ENCODE results near the gene HDGFL2. TPM values are rescaled to one million over a fixed set of nuclear protein-coding genes. Genes with fewer than 3 reads are reported as not detected.

HDGFL2 gene
- total and polyA plus RNA-seq, 2 donors (not counting 1 experiment from before 2014, with no cell fraction given) = 19.5 to 51.2 TPM

- no peak overlapping the region for H3K9ac ChIP-seq (ENCODE audit: insufficient read depth, low read length)
- DNase-seq (ENCODE audit: low read depth in 2 of 2) = no peak
- H3K4me3 ChIP-seq (replicated peaks in 1 of 4; ENCODE audit: control extremely low read depth in 1 of 4, insufficient read depth in 1 of 4, low read depth in 3 of 4, low read length in 4 of 4) = no peak overlapping the region
- no peaks in the 10 kb centered on the region for H4K20me1 ChIP-seq (ENCODE audit: control insufficient read depth, extremely low read depth, insufficient read depth, low read length)
- peaks cover 2% of the 10 kb centered on the region for H3K4me1 ChIP-seq (ENCODE audit: control insufficient read depth, extremely low read depth, insufficient read depth, low read length)
- no peak overlapping the region for H3K27ac ChIP-seq (ENCODE audit: insufficient read depth, low read length)
- H3K27me3 ChIP-seq (ENCODE audit: control insufficient read depth, insufficient read depth, low read length) = no peaks in the 10 kb centered on the region
- H3K36me3 ChIP-seq (ENCODE audit: control insufficient read depth, insufficient read depth, low read length) = peaks cover 56% of the 10 kb centered on the region
- no peaks in the 10 kb centered on the region for H3K9me3 ChIP-seq (ENCODE audit: control insufficient read depth, insufficient read depth, low read depth, low read length)
- TF ChIP-seq EZH2 (IDR thresholded peaks at IDR 0.05; ENCODE audit: low read length, missing control alignments) (no peak), CTCF (conservative IDR thresholded peaks at IDR 0.05 in 1 of 2, IDR thresholded peaks at IDR 0.05 in 1 of 2; ENCODE audit: low read depth in 1 of 2, low read length in 2 of 2) (no peak)
- no peak overlapping the region for H3K4me2 ChIP-seq (ENCODE audit: extremely low read depth, insufficient read depth, low read length)
- no peak overlapping the region for H2AFZ ChIP-seq (ENCODE audit: low read length)
- no peaks in the 10 kb centered on the region for H3K79me2 ChIP-seq (ENCODE audit: control insufficient read depth, insufficient read depth, low read length)
These were observed 24.6 kb upstream of the HDGFL2 start for GRCh38 chr19:4447327-4448146.

- Histone ChIP-seq H3K9me3 (ENCODE audit: control insufficient read depth, insufficient read depth, low read depth, low read length) (no peaks in the 10 kb centered on the region), H3K36me3 (ENCODE audit: control insufficient read depth, insufficient read depth, low read length) (peaks cover 63% of the 10 kb centered on the region), H3K4me3 (replicated peaks in 1 of 4; ENCODE audit: control extremely low read depth in 1 of 4, insufficient read depth in 1 of 4, low read depth in 3 of 4, low read length in 4 of 4) (no peak overlapping the region), H3K27me3 (ENCODE audit: control insufficient read depth, insufficient read depth, low read length) (no peaks in the 10 kb centered on the region), H3K4me2 (ENCODE audit: extremely low read depth, insufficient read depth, low read length) (no peak overlapping the region), H3K79me2 (ENCODE audit: control insufficient read depth, insufficient read depth, low read length) (no peaks in the 10 kb centered on the region), H2AFZ (ENCODE audit: low read length) (no peak overlapping the region), H3K27ac (ENCODE audit: insufficient read depth, low read length) (no peak overlapping the region), H3K9ac (ENCODE audit: insufficient read depth, low read length) (no peak overlapping the region), H4K20me1 (ENCODE audit: control insufficient read depth, extremely low read depth, insufficient read depth, low read length) (no peaks in the 10 kb centered on the region), H3K4me1 (ENCODE audit: control insufficient read depth, extremely low read depth, insufficient read depth, low read length) (peaks cover 2% of the 10 kb centered on the region)
- no peak for TF ChIP-seq CTCF (conservative IDR thresholded peaks at IDR 0.05 in 1 of 2, IDR thresholded peaks at IDR 0.05 in 1 of 2; ENCODE audit: low read depth in 1 of 2, low read length in 2 of 2)
- no peak for TF ChIP-seq EZH2 (IDR thresholded peaks at IDR 0.05; ENCODE audit: low read length, missing control alignments)
- no peak for DNase-seq (ENCODE audit: low read depth in 2 of 2)
These were observed 23.7 kb upstream of the HDGFL2 start for GRCh38 chr19:4448147-4448985.

GRCh38 chr19:4449022-4449638, 23.0 kb upstream of the HDGFL2 start:
- TF ChIP-seq EZH2 (IDR thresholded peaks at IDR 0.05; ENCODE audit: low read length, missing control alignments) (no peak), CTCF (conservative IDR thresholded peaks at IDR 0.05 in 1 of 2, IDR thresholded peaks at IDR 0.05 in 1 of 2; ENCODE audit: low read depth in 1 of 2, low read length in 2 of 2) (no peak)
- no peak overlapping the region for H2AFZ ChIP-seq (ENCODE audit: low read length)
- H3K4me3 ChIP-seq (replicated peaks in 1 of 4; ENCODE audit: control extremely low read depth in 1 of 4, insufficient read depth in 1 of 4, low read depth in 3 of 4, low read length in 4 of 4) = no peak overlapping the region
- H3K4me2 ChIP-seq (ENCODE audit: extremely low read depth, insufficient read depth, low read length) = peak overlapping the region; percentile 13
- peaks cover 2% of the 10 kb centered on the region for H3K79me2 ChIP-seq (ENCODE audit: control insufficient read depth, insufficient read depth, low read length)
- H3K36me3 ChIP-seq (ENCODE audit: control insufficient read depth, insufficient read depth, low read length) = peaks cover 70% of the 10 kb centered on the region
- no peaks in the 10 kb centered on the region for H3K9me3 ChIP-seq (ENCODE audit: control insufficient read depth, insufficient read depth, low read depth, low read length)
- H4K20me1 ChIP-seq (ENCODE audit: control insufficient read depth, extremely low read depth, insufficient read depth, low read length) = no peaks in the 10 kb centered on the region
- peak in 1 of 2 donors; percentile 60 for DNase-seq (ENCODE audit: low read depth in 2 of 2)
- H3K4me1 ChIP-seq (ENCODE audit: control insufficient read depth, extremely low read depth, insufficient read depth, low read length) = peaks cover 2% of the 10 kb centered on the region
- H3K27me3 ChIP-seq (ENCODE audit: control insufficient read depth, insufficient read depth, low read length) = no peaks in the 10 kb centered on the region
- H3K27ac ChIP-seq (ENCODE audit: insufficient read depth, low read length) = peak overlapping the region; percentile 14
- H3K9ac ChIP-seq (ENCODE audit: insufficient read depth, low read length) = no peak overlapping the region
